Stimulated activated CD4-positive, alpha-beta T cell treated with anti-CD3 and anti-CD28 coated beads, Interleukin-4, amount 100 ng/mL, for 1 hour (primary cell): ENCODE results near the gene RHCG.

Experiments used
- DNase-seq: peaks from one replicate; pipeline ENCODE4 v3.0.0-alpha.2; 2020

RHCG gene

GRCh38 chr15:89442671-89443307, 53.6 kb downstream of the RHCG start:
- peak; percentile 34 for DNase-seq

GRCh38 chr15:89442155-89442554, 54.2 kb downstream of the RHCG start:
- DNase-seq, result no peak

- no peak for DNase-seq
Measured at GRCh38 chr15:89441295-89441812, 55.0 kb downstream of the RHCG start.

GRCh38 chr15:89439764-89440163, 56.6 kb downstream of the RHCG start:
- no peak for DNase-seq

- DNase-seq, result no peak
Measured at GRCh38 chr15:89436560-89437311, 59.6 kb downstream of the RHCG start.

- no peak for DNase-seq
Measured at GRCh38 chr15:89435362-89435761, 61.0 kb downstream of the RHCG start.

GRCh38 chr15:89433686-89434085, 62.7 kb downstream of the RHCG start:
- DNase-seq, result no peak

- DNase-seq, result peak; percentile 93
Measured at GRCh38 chr15:89430530-89431341, 65.6 kb downstream of the RHCG start.

- no peak for DNase-seq
Measured at GRCh38 chr15:89429986-89430385, 66.4 kb downstream of the RHCG start.

- no peak for DNase-seq
Measured at GRCh38 chr15:89429023-89429422, 67.4 kb downstream of the RHCG start.

- DNase-seq, result no peak
Measured at GRCh38 chr15:89428246-89428645, 68.1 kb downstream of the RHCG start.

- no peak for DNase-seq
Measured at GRCh38 chr15:89426500-89426899, 69.9 kb downstream of the RHCG start.

- no peak for DNase-seq
Measured at GRCh38 chr15:89423981-89424380, 72.4 kb downstream of the RHCG start.
